A549 treated with AZD9567 at 1 μM for 4 hours (cell line): Measurements from ENCODE around the gene PARP4. TPM values are rescaled to one million over a fixed set of nuclear protein-coding genes. Genes with fewer than 3 reads are reported as not detected.

ENCODE experiments used
- total RNA-seq: library from RNA; stranded (reverse); fragments of 200-300 nt; extraction: Qiagen RNA extraction; gene quantifications from 5 replicates; pipeline ENCODE4 v1.2.3, GENCODE V29; 2022; ENCODE audit not compliant: insufficient read depth

The PARP4 gene
- 34.9 to 47.1 TPM (median 40.9 TPM) in 5 replicates for total RNA-seq

GRCh38 chr13:24512197-24512907, at the start of gene PARP4:
Gene PARP4, minus strand, starts transcription at chr13:24512778. Its CDS starts 9,002 bp downstream, at chr13:24503776.

Other genes starting within 250 kb of the PARP4 start
- gene C1QTNF9, start 203.2 kb downstream of the PARP4 start, total RNA-seq, result not detected in 5 replicates
- not detected in 5 replicates for gene ATP12A, start 167.6 kb upstream of the PARP4 start, total RNA-seq